ENCODE data around the gene COTL1. TPM values are rescaled to one million over a fixed set of nuclear protein-coding genes. Genes with fewer than 3 reads are reported as not detected.

The COTL1 gene
- total RNA-seq, 1 donor from 2014 or later: 210 TPM

DNA sequence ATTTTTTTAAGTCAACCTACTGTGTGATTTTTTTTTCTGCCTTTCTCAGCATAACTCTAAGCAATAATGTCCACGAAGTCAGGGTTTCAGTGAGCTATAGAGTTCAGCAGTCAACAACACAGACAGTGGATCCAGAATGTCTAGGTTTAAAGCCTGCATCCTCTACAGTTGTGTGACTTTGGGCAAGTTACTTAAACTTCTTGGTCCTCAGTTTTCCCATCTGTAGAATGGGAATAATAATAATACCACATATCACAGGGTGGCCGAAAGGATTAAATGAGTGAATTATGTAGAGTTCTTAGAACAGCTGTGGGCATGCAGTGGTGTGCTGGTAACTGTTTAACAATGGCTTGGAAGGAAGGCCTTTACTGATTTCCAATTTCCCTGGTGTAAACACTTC, 74.6 kb downstream of the COTL1 start:
- TF ChIP-seq, protein P1, sequence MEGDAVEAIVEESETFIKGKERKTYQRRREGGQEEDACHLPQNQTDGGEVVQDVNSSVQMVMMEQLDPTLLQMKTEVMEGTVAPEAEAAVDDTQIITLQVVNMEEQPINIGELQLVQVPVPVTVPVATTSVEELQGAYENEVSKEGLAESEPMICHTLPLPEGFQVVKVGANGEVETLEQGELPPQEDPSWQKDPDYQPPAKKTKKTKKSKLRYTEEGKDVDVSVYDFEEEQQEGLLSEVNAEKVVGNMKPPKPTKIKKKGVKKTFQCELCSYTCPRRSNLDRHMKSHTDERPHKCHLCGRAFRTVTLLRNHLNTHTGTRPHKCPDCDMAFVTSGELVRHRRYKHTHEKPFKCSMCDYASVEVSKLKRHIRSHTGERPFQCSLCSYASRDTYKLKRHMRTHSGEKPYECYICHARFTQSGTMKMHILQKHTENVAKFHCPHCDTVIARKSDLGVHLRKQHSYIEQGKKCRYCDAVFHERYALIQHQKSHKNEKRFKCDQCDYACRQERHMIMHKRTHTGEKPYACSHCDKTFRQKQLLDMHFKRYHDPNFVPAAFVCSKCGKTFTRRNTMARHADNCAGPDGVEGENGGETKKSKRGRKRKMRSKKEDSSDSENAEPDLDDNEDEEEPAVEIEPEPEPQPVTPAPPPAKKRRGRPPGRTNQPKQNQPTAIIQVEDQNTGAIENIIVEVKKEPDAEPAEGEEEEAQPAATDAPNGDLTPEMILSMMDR (IDR thresholded peaks at IDR 0.05; ENCODE audit: insufficient read depth, low read length, poor library complexity, severe bottlenecking): no peak
- H3K4me3 ChIP-seq (ENCODE audit: low read depth, low read length): no peak overlapping the region

GRCh38 chr16:84541999-84542817, 75.7 kb downstream of the COTL1 start:
- H3K27me3 ChIP-seq (ENCODE audit: control insufficient read depth, insufficient read depth, low read length): no peaks in the 10 kb centered on the region
- H3K36me3 ChIP-seq (ENCODE audit: control insufficient read depth, insufficient read depth, low read length): no peaks in the 10 kb centered on the region
- H3K4me3 ChIP-seq (ENCODE audit: low read depth, low read length): no peak overlapping the region
- no peak for DNase-seq (ENCODE audit: low read depth)
- TF ChIP-seq, protein P1 (IDR thresholded peaks at IDR 0.05; ENCODE audit: insufficient read depth, low read length, poor library complexity, severe bottlenecking): no peak

More for the DNA sequence above, 74.6 kb downstream of the COTL1 start:
- Histone ChIP-seq H3K27me3 (ENCODE audit: control insufficient read depth, insufficient read depth, low read length) (no peaks in the 10 kb centered on the region), H3K36me3 (ENCODE audit: control insufficient read depth, insufficient read depth, low read length) (no peaks in the 10 kb centered on the region)
- no peak for DNase-seq (ENCODE audit: low read depth)

GRCh38 chr16:84540194-84540593, 77.7 kb downstream of the COTL1 start:
- TF ChIP-seq, protein P1 (IDR thresholded peaks at IDR 0.05; ENCODE audit: insufficient read depth, low read length, poor library complexity, severe bottlenecking): no peak
- no peak for DNase-seq (ENCODE audit: low read depth)
- no peaks in the 10 kb centered on the region for H3K36me3 ChIP-seq (ENCODE audit: control insufficient read depth, insufficient read depth, low read length)
- no peaks in the 10 kb centered on the region for H3K27me3 ChIP-seq (ENCODE audit: control insufficient read depth, insufficient read depth, low read length)
- H3K4me3 ChIP-seq (ENCODE audit: low read depth, low read length): no peak overlapping the region

DNA sequence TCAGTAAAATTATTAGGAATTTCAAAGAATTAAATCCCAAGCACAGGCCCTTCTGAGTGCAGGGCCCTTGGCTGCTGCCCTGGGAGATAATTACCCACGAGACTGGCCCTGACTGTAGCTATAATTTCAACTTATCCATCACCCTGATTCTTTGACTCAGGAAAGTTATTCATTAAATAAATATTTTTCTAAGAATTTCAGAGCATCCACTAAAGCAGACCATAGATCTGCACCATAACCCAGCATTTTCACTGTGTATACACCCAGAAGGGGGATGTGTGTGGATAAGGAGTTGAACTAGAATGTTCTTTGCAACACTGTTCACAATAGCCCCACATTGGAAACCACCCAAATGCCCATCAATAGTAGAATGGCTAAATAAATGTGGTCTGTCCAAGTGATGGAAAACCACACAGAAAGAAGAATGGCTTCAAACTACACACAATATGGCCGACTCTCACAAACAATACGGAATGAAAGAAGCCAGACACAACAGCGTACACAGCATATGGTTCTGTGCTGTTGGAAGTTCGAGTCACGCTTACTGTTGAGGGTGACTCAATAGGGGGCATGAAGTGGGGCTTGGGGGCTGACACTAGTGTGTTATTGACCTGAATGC, 79.5 kb downstream of the COTL1 start:
- H3K4me3 ChIP-seq (ENCODE audit: low read depth, low read length): no peak overlapping the region
- H3K27me3 ChIP-seq (ENCODE audit: control insufficient read depth, insufficient read depth, low read length): no peaks in the 10 kb centered on the region
- DNase-seq (ENCODE audit: low read depth): no peak
- TF ChIP-seq, protein P1 (IDR thresholded peaks at IDR 0.05; ENCODE audit: insufficient read depth, low read length, poor library complexity, severe bottlenecking): no peak
- no peaks in the 10 kb centered on the region for H3K36me3 ChIP-seq (ENCODE audit: control insufficient read depth, insufficient read depth, low read length)

DNA sequence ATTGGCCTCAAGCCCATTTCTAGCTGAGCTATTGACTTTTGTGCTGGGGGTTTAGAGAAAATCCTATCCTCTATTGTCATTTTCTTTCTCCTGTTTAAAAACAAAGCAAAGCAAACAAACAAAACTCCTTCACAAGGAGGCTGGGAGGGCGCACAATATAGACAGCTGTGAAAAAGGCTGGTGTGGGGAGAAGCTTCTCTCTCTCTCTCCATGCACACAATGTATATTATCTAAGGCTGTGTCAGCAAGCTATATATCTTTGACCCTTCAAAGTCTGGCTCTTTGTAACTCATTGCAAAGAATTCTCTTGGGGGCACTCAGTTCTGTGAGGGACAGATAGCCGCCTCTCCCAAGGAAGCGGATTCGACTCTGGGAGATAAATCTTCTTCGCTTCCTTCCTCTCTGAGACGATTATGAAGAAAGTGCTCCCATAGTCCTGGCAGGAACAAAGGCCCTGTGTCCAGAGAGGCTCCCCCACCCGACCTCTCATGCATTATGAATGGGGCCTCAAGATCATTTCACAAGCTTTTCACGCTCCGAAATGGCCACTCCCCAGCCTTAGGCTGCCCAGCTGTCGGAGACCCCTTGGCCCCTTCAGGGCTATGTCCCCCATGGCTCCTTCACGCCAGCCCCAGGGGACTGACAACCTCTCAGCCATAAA, 80.3 kb downstream of the COTL1 start:
- no peaks in the 10 kb centered on the region for H3K27me3 ChIP-seq (ENCODE audit: control insufficient read depth, insufficient read depth, low read length)
- TF ChIP-seq, protein P1 (IDR thresholded peaks at IDR 0.05; ENCODE audit: insufficient read depth, low read length, poor library complexity, severe bottlenecking): no peak
- no peak for DNase-seq (ENCODE audit: low read depth)
- no peak overlapping the region for H3K4me3 ChIP-seq (ENCODE audit: low read depth, low read length)
- no peaks in the 10 kb centered on the region for H3K36me3 ChIP-seq (ENCODE audit: control insufficient read depth, insufficient read depth, low read length)

Measured in kidney epithelial cell (primary cell).